Activated naive CD8-positive, alpha-beta T cell (primary cell): ENCODE results near the gene IP6K1.

Experiments
- H3K27ac Mint-ChIP-seq: one replicate; pipeline ENCODE4 v1.8.0; 2021; ENCODE audit warnings: mixed read lengths
- H3K27me3 Mint-ChIP-seq: one replicate; pipeline ENCODE4 v1.8.0; 2021; ENCODE audit warnings: mixed read lengths
- H3K36me3 Mint-ChIP-seq: one replicate; pipeline ENCODE4 v1.8.0; 2021; ENCODE audit warnings: mixed read lengths
- H3K4me1 Mint-ChIP-seq: one replicate; pipeline ENCODE4 v1.8.0; 2021; ENCODE audit warnings: low read depth, mixed read lengths
- H3K4me3 Mint-ChIP-seq: one replicate; pipeline ENCODE4 v1.8.0; 2021; ENCODE audit warnings: mild to moderate bottlenecking, mixed read lengths
- H3K9me3 Mint-ChIP-seq: one replicate; pipeline ENCODE4 v1.8.0; 2021; ENCODE audit warnings: low read depth, mixed read lengths

The IP6K1 gene

DNA sequence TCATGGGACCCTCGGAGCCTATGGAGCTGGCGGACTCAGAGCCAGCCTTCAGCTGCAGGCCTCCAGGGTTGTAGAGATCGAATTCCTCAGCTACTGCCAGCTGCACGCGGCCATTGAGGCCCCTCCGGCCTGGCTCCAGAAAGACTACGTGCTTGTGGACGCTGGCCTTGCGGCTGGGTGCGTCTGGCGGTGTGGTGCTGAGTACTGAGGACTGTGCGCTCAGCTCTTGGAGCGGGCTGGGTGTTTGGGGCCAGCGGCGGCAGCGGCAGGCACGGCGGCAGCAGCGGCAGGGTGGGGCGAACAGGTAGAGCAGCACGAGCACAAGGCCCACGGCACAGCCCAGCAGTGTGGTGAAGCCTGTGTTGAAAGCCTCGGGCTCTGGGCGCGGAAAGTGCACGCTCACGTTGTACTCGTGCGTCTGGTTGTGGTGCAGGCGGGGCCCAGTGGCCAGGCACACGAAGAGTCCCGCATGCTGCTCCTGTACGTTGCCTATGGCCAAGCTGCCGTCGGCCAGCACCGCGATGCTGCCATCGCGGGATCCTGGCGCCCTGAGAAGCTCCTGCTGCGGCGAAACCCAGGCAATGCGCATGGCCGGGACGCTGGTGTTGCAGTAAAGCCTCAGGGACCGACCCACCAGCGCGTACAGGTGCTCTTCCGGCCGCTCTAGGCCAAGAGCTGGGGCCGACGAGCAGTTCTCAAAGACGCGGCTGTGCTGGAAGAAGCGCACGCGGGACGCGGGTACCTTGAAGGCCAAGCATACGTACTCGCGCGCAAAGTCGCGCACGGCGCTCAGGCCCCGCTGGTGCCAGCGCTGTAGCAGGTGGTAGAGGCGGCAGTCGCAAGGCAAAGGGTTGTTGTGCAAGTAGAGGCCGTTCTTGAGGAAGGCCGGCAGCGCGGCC lies 68.1 kb downstream of the IP6K1 start:
- Mint-ChIP-seq H3K9me3 (no peaks in the 10 kb centered on the region), H3K4me1 (peaks cover 20% of the 10 kb centered on the region), H3K4me3 (peak overlapping the region; percentile 85), H3K36me3 (no peaks in the 10 kb centered on the region), H3K27me3 (no peaks in the 10 kb centered on the region), H3K27ac (peak overlapping the region; percentile 58)

DNA sequence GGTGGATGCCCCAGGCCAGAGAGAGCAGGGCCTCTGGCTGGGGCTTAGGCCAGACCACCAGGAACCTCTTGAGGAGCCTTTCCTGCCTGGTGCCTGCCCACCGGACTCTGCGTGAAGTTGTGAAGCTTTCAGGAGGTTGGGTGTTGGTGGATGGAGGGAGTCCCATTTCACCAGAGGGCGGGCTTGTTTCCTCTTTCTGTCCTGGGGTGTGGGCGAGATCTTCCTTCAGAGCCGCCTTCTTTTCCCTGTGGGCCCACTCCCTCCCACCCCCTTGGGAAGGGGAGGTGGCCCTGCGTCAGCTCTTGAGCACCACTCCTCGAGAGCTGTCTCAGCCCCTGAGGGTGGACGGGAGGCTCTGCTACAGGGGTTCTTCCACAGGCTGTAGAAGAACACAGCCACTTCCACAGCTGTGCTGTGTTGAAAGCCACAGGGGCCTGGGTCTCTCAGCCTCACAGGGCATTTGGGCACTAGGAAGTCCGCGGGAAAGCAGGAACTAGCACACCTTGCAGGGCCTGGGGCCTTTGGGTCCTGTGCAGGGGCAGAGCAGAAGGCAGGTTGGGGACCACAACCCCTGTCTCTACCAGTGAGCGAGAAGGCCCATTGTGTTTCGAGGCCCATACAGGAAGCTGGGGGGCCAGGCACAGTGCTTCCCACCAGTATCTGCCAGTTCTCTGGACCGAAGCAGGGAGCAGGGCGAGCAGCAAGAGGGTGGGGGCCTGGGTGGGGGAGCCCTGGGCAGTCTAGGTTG lies 69.0 kb downstream of the IP6K1 start:
- H3K4me1 Mint-ChIP-seq, result peaks cover 19% of the 10 kb centered on the region
- no peak overlapping the region for H3K27ac Mint-ChIP-seq
- no peaks in the 10 kb centered on the region for H3K9me3 Mint-ChIP-seq
- no peak overlapping the region for H3K4me3 Mint-ChIP-seq
- H3K36me3 Mint-ChIP-seq, result no peaks in the 10 kb centered on the region
- H3K27me3 Mint-ChIP-seq, result no peaks in the 10 kb centered on the region

DNA sequence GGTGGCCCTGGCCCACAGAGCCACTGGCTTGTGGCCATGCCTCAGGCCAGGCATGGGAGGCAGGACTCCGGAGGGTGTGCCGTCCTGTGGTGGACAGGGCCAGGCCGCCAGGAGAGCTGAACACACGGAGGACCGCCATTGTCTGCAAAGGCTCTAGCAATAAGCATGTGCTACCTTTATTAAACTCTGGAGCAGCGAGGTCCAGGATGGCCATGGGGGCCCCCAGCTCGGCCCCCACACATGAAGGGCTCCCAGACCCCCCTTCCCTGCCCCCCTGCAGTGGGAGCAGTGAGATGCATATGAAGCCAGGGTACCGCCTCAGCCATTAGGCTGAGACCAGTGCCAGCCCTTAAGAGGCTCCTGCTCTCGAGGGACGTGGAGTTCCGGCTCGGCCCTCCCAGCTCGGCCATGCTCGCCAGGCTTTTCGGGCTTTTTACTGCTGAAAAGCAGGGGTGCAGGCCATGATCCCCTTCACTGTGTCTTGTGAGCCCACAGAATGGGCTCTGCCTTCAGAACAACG lies 69.6 kb downstream of the IP6K1 start:
- no peak overlapping the region for H3K27ac Mint-ChIP-seq
- H3K36me3 Mint-ChIP-seq, result no peaks in the 10 kb centered on the region
- peaks cover 18% of the 10 kb centered on the region for H3K4me1 Mint-ChIP-seq
- no peaks in the 10 kb centered on the region for H3K9me3 Mint-ChIP-seq
- H3K27me3 Mint-ChIP-seq, result no peaks in the 10 kb centered on the region
- H3K4me3 Mint-ChIP-seq, result no peak overlapping the region

DNA sequence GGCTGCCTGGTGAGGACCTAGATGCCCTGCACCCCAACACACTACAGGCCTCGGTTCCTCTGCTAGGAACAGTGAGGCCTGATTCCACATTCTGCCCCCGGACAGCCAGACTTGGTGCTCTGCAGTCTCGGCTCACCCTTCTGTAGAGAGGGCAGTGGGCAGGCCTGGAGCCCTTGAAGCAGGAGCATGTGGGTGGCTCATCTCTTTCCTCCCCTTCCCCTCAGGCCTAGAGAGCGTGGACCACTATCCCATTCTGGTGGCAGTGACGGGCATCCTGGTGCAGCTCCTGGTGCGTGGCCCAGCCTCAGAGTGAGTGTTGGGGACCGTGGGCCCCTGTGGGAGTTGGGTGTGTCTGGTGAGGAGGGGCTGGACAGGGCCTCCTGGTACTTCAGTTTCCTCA lies 70.2 kb downstream of the IP6K1 start:
- H3K36me3 Mint-ChIP-seq, result no peaks in the 10 kb centered on the region
- H3K4me1 Mint-ChIP-seq, result peaks cover 19% of the 10 kb centered on the region
- H3K4me3 Mint-ChIP-seq, result no peak overlapping the region
- no peaks in the 10 kb centered on the region for H3K9me3 Mint-ChIP-seq
- H3K27ac Mint-ChIP-seq, result no peak overlapping the region
- H3K27me3 Mint-ChIP-seq, result no peaks in the 10 kb centered on the region

DNA sequence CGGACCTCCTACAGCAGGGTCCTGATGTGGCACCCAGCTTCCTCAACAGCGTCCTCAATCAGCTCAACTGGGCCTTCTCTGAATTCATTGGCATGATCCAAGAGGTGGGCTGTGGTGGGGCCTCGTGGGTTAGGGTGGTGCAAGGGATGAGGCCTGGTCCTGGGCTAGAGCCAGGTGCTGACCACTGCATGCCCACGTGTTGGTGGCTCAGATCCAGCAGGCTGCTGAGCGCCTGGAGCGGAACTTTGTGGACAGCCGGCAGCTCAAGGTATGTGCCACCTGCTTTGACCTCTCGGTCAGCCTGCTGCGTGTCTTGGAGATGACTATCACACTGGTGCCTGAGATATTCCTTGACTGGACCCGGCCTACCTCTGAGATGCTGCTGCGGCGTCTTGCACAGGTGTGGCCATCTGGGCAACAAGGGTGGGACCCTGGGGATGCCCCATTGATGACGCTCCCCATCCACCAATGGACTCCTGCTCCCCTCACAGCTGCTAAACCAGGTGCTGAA lies 70.7 kb downstream of the IP6K1 start:
- Mint-ChIP-seq H3K4me3 (no peak overlapping the region), H3K27me3 (no peaks in the 10 kb centered on the region), H3K4me1 (peaks cover 19% of the 10 kb centered on the region), H3K9me3 (no peaks in the 10 kb centered on the region), H3K36me3 (no peaks in the 10 kb centered on the region), H3K27ac (no peak overlapping the region)

DNA sequence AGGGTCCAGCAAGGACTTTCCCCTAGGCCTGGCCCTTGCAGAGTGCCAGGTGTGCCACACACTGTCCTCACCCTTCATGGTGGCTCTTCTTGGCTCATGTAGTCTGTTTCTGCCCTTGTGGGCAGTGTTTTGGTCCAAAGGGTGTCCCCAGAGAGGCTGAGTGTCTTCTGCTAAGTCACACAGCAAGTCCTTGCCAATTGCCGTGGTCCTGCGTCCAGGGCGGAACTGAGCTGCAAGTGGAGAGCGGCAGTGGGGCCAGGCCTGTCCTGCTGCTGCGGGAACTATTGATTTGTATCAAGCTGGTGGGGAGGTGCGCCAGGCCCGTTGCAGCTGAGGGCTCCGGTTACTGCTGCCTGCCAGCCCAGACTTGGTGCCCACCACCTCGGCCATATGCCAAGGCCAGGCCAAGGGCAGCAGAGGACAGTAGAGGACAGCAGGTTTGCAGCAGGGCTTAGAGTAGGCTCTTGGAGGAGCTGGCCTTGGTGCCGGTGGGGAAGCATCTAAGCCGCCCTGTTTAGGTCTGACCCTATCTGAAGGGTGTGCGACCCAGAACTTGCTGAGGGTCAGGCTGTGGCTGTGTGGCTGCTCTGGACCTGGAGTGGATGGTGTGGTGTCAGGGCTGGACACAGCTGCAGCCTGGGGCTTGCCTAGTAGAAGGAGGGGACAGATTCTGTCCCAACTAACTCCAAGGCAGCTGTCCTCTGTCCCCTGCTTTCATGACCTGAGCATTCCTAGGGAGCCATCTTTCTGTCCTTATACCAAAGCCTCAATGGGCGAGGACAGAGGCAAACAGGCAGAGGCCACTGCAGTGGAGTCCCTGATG lies 71.4 kb downstream of the IP6K1 start:
- Mint-ChIP-seq H3K27ac (no peak overlapping the region), H3K9me3 (no peaks in the 10 kb centered on the region), H3K27me3 (no peaks in the 10 kb centered on the region), H3K4me1 (peaks cover 19% of the 10 kb centered on the region), H3K36me3 (no peaks in the 10 kb centered on the region), H3K4me3 (no peak overlapping the region)

DNA sequence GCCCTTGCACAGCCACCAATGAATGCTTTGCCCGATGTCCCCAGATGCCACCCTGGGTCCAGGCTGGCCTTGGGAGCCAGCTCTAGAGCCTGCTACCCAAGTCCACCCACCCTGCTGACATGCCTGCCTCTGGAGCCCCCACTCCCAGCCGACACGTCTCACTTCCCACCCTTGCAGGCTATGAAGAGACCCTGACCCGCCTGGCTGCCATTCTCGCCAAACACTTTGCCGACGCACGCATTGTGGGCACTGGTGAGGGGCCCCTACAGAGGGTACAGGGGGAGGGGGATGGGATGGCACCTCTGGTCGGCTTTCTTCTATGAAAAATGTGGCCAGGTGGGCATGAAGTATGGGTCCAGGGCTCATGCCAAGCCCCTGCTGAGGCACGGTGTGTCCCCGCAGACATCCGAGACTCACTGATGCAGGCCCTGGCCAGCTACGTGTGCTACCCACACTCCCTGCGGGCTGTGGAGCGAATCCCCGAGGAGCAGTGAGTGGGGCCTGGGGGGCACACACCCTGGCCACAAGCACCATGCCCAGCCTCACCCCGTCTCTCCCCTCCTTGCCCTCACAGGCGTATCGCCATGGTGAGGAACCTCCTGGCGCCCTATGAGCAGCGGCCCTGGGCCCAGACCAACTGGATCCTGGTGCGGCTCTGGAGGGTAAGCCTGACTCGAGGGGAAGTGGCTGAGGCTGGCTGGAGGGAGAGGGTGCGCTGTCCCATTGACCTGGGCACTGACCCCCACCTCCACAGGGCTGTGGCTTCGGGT lies 72.8 kb downstream of the IP6K1 start:
- Mint-ChIP-seq H3K36me3 (no peaks in the 10 kb centered on the region), H3K9me3 (no peaks in the 10 kb centered on the region), H3K27ac (no peak overlapping the region), H3K4me1 (peaks cover 7% of the 10 kb centered on the region), H3K4me3 (no peak overlapping the region), H3K27me3 (no peaks in the 10 kb centered on the region)

DNA sequence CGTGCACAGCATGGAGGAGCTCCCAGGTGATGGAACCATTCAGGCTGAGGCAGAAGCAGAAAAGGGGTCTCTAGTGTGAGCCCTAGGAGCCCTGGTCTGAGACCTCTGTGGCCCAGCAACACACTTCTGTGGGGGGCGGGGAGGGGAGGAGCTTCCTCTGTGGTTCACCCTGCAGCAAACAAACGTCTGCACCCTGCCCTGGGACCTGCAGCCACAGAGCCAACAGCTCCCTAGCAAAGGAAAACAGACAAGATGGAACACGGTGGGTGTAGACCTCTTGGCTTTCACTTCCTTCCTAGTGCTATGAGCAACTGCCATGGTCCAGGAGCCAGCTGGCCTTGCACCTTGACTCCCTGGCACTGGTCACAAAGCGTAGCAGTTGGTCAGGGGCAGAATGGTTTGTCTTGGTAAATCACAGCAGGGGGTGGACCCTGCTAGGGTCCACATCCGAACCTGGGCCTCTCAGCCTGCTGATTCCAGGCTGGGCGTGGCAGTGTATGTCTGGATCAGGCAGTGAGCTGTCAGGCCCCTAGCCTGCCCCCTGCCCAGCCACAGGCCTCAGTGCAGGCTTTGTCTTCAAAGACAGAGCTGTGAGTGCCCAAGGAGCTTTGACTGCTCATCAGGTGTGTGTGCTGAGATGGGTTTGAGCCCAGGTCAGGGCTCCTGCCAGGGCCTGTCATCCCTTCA lies 73.6 kb downstream of the IP6K1 start:
- Mint-ChIP-seq H3K9me3 (no peaks in the 10 kb centered on the region), H3K27me3 (no peaks in the 10 kb centered on the region), H3K27ac (no peak overlapping the region), H3K36me3 (no peaks in the 10 kb centered on the region), H3K4me1 (peaks cover 5% of the 10 kb centered on the region), H3K4me3 (no peak overlapping the region)

DNA sequence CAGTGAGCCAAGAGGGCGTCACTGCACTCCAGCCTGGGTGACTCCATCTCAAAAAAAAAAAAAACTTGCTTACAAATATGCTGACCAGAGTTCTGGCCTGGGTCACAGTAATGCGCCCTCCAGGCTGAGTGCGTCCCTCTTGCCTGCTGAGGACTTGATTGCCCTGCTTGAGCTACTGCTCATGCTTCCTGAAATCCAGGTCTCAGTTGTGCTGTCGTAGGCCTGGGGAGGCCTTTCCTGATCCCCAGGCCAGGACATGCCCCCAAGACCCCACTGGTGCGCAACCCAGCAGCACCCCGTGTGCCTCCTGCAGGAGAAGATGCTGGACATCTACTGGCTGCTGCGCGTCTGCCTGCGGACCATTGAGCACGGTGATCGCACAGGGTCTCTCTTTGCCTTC lies 74.2 kb downstream of the IP6K1 start:
- no peak overlapping the region for H3K27ac Mint-ChIP-seq
- no peaks in the 10 kb centered on the region for H3K36me3 Mint-ChIP-seq
- H3K27me3 Mint-ChIP-seq, result no peaks in the 10 kb centered on the region
- H3K4me1 Mint-ChIP-seq, result peaks cover 5% of the 10 kb centered on the region
- H3K4me3 Mint-ChIP-seq, result no peak overlapping the region
- H3K9me3 Mint-ChIP-seq, result no peaks in the 10 kb centered on the region

DNA sequence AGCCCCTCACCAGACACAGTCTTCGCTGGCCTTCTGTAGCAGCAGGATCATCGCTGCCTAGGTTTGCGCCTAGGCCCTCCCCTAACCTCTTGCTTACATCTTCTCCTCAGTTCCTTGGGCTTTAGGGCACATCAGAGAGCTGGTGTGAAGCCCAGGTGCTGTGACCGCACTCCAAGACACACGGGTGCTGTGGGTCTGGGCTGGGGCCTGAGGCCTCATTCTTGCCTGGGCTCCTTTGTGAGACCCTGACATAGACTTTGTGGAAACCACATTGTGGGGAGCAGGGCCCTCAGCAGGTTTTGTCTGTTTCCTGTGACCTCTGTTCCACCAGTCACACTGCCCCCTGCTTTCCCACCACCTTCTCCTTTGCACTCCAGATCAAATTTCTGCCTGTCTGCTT lies 74.9 kb downstream of the IP6K1 start:
- no peaks in the 10 kb centered on the region for H3K36me3 Mint-ChIP-seq
- no peak overlapping the region for H3K27ac Mint-ChIP-seq
- peaks cover 5% of the 10 kb centered on the region for H3K4me1 Mint-ChIP-seq
- H3K27me3 Mint-ChIP-seq, result no peaks in the 10 kb centered on the region
- no peaks in the 10 kb centered on the region for H3K9me3 Mint-ChIP-seq
- H3K4me3 Mint-ChIP-seq, result no peak overlapping the region

DNA sequence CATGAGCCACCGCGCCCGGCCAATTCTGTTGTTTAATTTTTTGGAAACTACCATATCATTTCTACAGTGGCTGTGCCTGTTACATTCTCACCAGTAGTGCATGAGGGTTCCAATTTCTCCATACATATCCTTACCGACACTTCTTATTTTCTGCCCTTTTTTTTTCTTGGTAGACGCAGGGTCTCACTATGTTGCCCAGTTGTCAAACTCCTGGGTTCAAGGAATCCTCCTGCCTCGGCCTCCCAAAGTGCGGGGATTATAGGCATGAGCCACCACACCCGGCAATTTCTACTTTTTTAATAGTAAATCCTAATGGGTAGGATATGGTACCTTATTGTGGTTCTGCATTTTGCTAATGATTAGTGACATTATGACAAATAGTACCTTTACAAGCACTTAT lies 76.5 kb downstream of the IP6K1 start:
- no peak overlapping the region for H3K4me3 Mint-ChIP-seq
- no peaks in the 10 kb centered on the region for H3K36me3 Mint-ChIP-seq
- no peaks in the 10 kb centered on the region for H3K27me3 Mint-ChIP-seq
- no peak overlapping the region for H3K27ac Mint-ChIP-seq
- H3K4me1 Mint-ChIP-seq, result peaks cover 5% of the 10 kb centered on the region
- H3K9me3 Mint-ChIP-seq, result no peaks in the 10 kb centered on the region

DNA sequence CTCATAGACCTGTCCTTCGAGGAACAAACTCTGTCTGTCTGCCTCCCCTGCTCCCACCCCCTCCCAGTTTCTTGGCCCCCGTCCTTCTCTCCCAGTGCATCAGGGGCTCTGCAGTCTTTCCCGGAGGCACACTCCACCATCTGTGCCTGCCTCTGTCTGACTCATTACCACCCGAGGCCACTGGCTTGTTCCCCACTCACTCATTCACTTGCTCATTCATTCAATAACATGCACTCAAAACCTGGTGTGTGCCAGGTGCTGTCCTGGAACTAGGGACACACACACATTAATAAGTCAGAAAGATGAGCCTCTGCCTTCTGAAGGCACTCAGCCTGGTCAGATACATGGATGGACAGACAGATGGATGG lies 79.2 kb downstream of the IP6K1 start:
- H3K4me1 Mint-ChIP-seq, result peaks cover 2% of the 10 kb centered on the region
- H3K36me3 Mint-ChIP-seq, result peaks cover 2% of the 10 kb centered on the region
- no peak overlapping the region for H3K4me3 Mint-ChIP-seq
- no peaks in the 10 kb centered on the region for H3K9me3 Mint-ChIP-seq
- H3K27ac Mint-ChIP-seq, result no peak overlapping the region
- H3K27me3 Mint-ChIP-seq, result no peaks in the 10 kb centered on the region

DNA sequence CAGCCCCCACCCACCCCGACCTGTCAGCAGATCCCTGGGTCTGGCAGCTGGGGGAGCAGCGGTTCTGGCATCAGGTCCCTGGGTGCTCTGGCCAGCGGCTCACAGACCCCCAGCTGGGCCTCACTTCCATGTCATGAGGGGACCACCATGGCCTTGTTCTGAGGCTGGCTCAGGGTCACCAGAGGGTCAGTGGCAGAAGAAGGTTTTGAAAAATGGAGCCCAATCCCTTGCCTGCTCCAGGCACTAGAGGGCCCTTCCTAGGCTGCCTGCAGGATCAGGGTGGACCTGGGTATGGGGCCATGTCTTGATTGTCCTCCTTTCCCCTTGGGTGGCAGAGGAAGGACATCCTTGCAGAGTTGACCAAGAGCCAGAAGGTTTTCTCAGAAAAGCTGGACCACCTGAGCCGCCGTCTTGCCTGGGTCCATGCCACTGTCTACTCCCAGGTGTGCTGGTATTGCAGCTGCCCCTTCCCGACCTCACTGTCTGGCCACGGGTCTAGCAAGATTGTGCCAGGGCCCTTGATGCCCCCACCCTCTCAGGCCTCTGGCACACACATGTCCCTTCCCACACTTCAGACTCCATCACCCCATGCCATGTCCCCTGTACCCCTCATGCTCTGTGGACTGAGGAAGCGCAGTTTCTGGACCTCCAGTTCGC lies 79.8 kb downstream of the IP6K1 start:
- Mint-ChIP-seq H3K27ac (no peak overlapping the region), H3K4me1 (no peaks in the 10 kb centered on the region), H3K27me3 (no peaks in the 10 kb centered on the region), H3K36me3 (peaks cover 2% of the 10 kb centered on the region), H3K4me3 (no peak overlapping the region), H3K9me3 (no peaks in the 10 kb centered on the region)
